D341Med (cell line): ENCODE results near the gene LCE1A.

Experiments
- DNase-seq: peaks from one replicate; pipeline ENCODE4 v3.0.0; 2012; ENCODE audit warnings: low spot score

LCE1A gene

DNA sequence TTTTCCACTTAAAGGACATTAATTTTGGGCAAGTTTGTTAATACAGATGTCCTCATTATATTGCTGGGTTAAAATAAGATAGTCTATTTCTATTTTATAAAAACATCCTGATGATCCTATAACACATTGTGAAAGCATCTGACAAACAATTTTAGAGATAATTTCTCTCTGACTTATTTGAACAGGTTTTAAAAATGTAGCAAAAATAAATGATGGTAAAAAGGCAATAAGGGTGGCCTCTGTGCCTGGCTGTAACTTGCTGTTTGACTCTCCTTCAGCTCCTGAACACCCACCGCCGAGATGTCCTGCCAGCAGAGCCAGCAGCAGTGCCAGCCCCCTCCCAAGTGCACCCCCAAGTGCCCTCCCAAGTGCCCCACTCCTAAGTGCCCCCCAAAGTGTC, at the start of gene LCE1A:
Gene LCE1A (plus strand): TSS at position 301 of the 400 bp plus-strand sequence. CDS start 0 bp downstream, at position 301.
- no peak for DNase-seq

DNA sequence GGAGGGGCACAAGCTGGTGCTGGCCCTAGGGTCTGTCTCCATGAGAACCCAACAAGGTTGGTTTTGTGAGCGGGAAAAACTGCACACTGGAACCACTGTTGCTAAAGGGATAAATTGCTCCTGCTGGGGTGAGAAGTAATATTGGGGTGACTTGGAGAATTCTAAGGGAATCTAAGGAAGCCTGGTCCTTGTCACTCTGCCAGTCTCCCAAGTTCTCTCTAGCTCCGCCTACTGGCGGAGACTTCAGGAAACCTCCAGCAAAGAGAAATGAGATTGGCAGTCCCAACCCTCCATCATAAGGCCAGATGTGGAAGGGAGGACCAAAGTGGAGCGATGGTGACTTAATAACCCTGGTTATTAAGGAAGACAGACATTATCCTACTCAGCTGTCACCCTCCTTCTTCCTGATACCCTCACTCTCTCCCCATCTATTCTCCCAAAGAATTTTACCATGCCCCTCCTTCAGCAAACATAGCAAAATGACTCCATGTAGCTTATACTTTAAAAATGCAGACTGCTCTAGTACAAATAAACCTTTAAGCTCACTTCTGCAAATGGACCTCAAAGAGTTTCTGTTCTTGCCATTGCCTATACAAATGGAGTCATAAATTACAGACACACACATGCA, 49.6 kb upstream of the LCE1A start:
- no peak for DNase-seq

DNA sequence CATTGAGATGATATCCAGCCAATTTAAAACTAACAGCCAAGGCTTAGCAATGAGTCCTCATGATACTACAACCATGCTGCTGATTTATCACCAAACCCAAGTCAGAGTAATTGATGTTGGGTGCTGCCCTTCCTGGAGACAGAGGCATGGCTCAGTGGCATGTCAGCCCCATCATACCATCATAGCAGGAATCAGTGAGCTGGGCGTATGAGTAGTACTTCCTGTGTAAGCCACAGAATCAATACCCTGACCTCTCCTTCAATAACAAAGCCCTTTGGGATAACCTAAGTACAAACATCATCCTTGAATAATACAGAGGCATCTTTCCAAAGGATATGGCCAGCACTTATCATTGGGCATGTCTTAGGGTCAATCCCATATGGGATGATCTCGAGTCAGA, 44.2 kb upstream of the LCE1A start:
- DNase-seq = no peak

GRCh38 chr1:152786077-152786476, 41.2 kb upstream of the LCE1A start, which contains the start of gene LCE1E:
Gene LCE1E (plus strand): TSS chr1:152786257. CDS start chr1:152787300, 1,043 bp downstream.
- no peak for DNase-seq

DNA sequence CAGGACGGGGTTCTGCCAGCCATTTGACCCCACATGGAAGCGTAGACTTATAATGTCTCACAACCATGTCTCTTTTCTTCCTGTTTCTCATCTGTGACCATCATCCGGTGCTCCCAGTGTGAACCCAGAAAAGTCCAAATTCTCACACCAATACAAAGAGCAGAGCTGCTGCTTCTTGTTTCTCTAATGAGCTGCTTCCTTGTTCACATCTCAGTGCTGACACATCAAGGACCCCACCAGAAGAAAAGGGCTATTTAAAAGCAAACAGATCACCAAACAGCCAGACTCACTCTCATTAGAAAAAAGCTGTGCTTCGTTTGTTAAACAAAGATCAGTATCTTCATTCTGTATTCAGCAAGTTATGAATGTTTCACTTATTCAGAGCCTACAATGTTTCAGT, 31.6 kb upstream of the LCE1A start:
- DNase-seq = no peak

DNA sequence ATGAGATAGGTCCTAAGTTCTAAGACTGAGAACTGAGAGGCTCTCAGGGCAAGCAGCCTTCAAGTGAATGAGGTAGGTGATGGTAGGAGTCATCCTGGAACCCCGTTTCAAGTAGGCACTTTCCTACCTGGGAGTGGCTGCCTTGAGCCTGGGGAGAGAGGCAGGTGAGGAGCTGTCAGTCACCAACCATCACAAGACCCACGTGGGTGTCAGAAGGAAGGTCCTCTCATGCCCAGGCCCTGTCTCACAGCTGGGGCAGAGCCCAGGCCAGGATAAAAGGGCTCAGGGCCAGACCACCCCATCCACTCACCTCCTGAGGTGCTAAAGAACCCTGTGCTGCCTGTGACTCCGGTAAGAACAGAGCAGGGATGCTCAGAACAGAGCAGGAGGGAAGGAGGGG, 30.9 kb upstream of the LCE1A start, which contains the start of gene LCE1D:
Gene LCE1D (plus strand): TSS at position 301 of the 400 bp plus-strand sequence. CDS start 1,074 bp downstream, outside the sequence.
- no peak for DNase-seq

- DNase-seq = no peak
Observed at GRCh38 chr1:152801333-152801732, 25.9 kb upstream of the LCE1A start.

DNA sequence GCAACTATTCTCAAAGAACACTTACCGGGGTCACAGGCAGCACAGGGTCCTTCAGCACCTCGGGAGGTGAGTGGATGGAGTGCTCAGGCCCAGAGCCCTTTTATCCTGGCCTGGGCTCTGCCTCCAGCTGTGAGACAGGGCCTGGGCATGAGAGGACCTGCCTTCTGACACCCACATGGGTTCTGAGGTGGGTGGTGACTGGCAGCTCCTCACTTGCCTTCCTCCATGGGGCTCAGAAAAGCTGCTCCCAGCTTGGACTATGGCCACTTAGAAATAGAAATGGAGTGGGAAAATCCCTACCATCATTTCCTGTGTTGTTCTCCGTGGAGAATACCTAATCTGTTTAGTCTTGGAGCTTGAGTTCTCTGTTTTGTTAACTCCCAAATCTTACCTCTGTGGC, 20.7 kb upstream of the LCE1A start, which contains the start of gene LCE1C:
Gene LCE1C (minus strand): TSS at position 76 of the 400 bp plus-strand sequence. CDS start 1,173 bp downstream, outside the sequence.
- DNase-seq = no peak

- no peak for DNase-seq
Observed at GRCh38 chr1:152811050-152811449, 16.2 kb upstream of the LCE1A start.

DNA sequence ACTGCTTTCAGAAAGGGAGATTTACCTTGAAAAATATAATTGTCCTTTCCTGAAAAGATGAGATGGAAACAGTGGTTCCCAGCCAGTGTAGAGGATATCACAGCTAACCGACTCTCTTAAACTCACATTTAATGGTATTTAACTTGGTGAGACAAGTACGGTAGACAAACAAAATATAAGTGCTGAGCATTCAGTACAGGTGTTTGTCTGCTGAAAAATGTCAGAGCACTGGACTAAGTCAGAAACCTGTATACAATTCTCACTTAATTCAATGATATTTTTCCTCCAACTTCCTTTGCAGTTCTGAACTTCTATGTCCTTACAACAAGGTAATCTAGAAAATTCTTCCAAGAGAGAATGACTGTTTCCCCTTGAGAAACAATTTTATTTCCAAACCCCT, 15.6 kb upstream of the LCE1A start, which contains the start of gene LCE1B:
Gene LCE1B (plus strand): TSS at position 301 of the 400 bp plus-strand sequence. CDS start 476 bp downstream, outside the sequence.
- no peak for DNase-seq

DNA sequence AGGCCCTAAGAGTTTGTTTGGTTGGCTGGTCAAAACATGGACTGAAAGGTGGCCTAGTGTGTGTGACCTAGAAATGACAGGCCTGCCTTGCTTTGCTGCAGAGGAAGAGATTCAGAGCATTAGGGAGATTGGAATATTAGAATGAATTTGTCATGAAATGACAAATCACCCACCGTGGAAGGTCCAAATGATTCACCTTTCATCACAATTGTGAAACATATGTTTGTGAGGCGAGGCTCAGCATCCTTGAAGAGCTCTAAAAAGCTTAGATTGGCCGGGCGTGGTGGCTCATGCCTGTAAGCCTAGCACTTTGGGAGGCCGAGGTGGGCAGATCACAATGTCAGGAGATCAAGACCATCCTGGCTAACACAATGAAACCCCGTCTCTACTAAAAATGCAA, 10.0 kb upstream of the LCE1A start:
- DNase-seq = no peak

DNA sequence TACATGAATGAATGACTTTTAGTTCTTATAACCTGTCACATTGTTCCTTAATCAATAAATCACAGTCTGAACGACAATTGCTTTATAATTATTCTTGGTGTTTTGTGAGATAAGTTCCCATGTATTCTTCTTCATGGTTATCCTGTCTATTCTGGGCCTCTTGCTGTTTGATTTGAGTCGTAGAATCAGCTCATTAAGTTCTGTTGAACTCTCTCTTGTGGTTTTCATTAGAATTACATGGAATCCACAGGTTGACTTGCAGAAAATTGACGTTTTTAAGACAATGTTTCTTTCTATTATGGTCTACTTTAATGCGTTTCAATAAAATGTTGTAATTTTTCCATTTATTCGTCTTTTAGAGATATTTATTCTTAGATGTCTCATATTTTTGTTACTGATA, 4.0 kb upstream of the LCE1A start:
- DNase-seq = no peak

- DNase-seq = no peak
Observed at GRCh38 chr1:152824964-152825363, 2.3 kb upstream of the LCE1A start.

DNA sequence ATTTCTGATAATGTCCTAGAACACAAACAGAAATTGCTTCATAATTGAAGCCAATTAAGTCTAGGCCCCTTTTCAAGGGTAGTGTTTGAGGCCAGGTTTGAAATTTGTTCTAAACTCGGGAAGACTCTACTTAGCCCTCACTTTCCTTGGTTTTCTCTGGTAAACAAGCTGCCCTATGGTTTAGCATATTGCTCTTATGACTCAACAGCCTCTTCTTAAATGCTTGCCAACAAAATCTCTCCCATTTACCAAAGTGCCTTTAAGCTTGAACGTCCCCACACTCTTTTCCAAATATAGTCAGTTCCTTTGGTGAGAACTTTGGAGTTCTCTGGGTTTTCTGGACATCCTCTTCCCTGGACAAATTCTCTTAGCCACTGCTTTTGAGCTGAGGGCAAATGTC, 9.6 kb downstream of the LCE1A start:
- no peak for DNase-seq

- no peak for DNase-seq
Observed at GRCh38 chr1:152842556-152842955, 15.3 kb downstream of the LCE1A start, which contains the start of gene LCE6A. Gene LCE6A (plus strand): TSS chr1:152842856. CDS start chr1:152843521, 665 bp downstream.

DNA sequence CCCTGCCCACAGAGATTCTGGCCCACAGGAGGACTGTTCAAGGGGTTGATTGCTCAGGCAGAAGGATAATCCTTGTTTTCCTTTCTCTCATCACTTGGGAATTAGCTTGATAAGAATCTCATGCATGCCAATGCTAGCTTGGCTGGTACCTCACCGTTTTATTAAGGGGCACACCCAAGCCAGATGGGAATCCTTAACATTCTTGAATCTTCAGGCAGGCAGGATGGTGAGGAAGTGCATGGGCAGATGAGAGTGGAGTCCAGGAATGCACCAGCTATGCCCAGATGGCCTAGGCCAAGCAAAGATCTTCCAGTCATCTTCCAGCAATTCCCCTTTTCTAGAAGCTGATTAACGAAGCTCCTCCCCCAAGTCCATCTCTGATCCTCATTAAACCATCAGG, 28.4 kb downstream of the LCE1A start:
- DNase-seq = no peak

DNA sequence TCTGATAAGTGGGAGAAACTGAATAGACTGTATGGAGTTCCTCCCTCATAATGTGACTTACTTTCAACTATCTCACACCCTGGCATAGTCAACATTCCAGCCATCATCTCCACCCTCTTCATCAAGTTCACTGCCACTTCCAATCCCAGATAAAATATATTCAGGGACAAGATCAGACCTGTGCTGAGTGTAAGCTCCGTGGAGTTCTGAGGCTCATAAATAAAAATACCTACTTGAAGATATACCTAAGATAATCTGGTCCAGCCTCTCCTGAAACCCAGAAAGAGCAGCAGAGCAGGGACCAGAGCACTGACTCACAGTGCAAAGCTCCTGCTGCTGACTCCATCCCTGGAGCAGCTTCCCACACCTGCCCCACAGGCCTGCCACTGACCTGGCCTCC, 30.8 kb downstream of the LCE1A start:
- no peak for DNase-seq

DNA sequence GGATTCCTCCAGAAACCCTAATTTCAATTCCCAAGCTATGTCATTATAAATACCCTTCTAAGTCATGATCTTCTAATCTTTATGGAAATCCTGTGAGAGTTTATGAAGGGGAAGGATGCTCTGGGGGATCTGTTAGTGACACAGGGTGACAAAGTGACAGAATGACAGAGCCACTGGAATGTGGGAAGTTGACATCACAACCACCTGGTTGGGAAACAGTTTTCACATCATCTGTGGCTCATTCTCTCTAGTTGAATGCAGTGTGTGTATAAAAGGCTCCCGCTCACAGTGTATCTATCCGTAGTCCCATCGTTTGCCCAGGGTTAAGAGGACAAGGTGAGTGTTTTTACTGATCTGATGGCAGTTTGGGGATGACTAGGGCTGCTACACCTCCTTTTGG, 32.4 kb downstream of the LCE1A start, which contains the start of gene LCE7A:
Gene LCE7A (plus strand): TSS at position 301 of the 400 bp plus-strand sequence. CDS start 702 bp downstream, outside the sequence.
- no peak for DNase-seq

GRCh38 chr1:152860129-152860528, 32.9 kb downstream of the LCE1A start:
- DNase-seq = no peak

DNA sequence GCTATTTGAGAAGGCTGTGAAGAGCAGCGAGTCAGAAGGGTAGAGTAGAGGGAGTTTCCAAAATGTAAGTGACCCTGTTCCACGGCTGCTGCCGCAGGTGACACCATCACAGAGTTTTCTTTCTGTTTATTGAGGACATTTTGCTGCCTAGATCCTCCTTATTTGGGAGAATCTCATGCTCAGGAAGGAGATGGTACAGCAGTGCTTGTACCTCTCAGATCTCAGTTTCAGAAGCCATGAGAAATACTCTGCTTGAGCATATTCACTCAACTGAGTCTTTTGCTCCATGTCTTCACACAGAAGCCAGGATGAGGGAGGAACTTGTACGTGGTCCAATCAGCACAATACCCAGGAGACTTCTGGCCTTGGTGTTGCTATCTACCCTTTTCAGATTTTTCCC, 34.1 kb downstream of the LCE1A start:
- DNase-seq = no peak

GRCh38 chr1:152864443-152864842, 37.2 kb downstream of the LCE1A start:
- no peak for DNase-seq

DNA sequence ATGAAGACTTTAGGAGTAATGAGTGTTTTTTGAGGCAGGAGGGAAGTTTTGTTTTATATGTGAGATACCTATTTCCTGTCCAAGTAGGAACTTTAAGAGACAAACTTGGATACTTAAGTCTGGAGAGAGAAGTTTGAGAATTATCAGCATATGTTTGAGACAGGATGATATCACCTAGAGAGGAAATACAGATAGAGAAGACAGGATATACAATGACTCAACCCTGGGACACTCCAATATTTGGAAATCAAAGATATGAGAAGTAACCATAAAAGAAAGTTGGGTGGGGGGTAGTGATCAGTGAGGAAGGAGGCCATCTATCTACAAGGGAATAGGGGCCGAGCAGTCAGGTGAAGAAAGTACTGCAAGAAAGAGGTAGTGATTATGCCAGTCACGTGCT, 39.0 kb downstream of the LCE1A start:
- DNase-seq = no peak

- peak; percentile 84 for DNase-seq
Observed at GRCh38 chr1:152869808-152870419, 42.6 kb downstream of the LCE1A start.
